K562 (cell line): ENCODE data around the gene RASGRP2. TPM values are rescaled to one million over a fixed set of nuclear protein-coding genes. Genes with fewer than 3 reads are reported as not detected.

ENCODE experiments used
- ATAC-seq: fragments of 200-7000 bp; cut with Tn5 transposase; 3 replicates; pipeline ENCODE4 v1.9.1; 2020; ENCODE audit warnings: moderate library complexity
- BruUV-seq: library from RNA; stranded (reverse); fragments of 400-500 nt; replicated peaks from 2 replicates; lab custom pipeline; 2021; lab: Mats Ljungman, UMichigan
- CTCF ChIA-PET: fragments of 300-600 bp; formaldehyde crosslinking; extraction: SDS; loops from one replicate; lab custom pipeline; 2021; ENCODE audit warnings: low intra/inter-chr PET ratio; lab: Yijun Ruan, JAX
- POLR2A ChIA-PET: fragments of 300-600, 350-650 bp; sonication (Branson Sonifier 250); formaldehyde crosslinking; extraction: SDS; loops from one replicate; lab custom pipeline; 2021; ENCODE audit warnings: antibody characterized with exemption, inconsistent platforms; lab: Yijun Ruan, JAX
- DNase-seq, 4 experiments: peaks; one replicate each; pipeline versions ENCODE4 v3.0.0 to v3.0.0-alpha.2; 2011 to 2018; ENCODE audit warnings: low spot score in 3 of 4, mixed read lengths in 3 of 4; ENCODE audit errors: extremely low read depth in 1 of 4
- FAIRE-seq: peaks from 2 replicates; lab custom pipeline; 2011; peaks lifted over from hg19 to GRCh38; lab: Jason Lieb, UNC
- H2AFZ ChIP-seq: 2 replicates; pipeline ENCODE4 v1.6.0; 2011; ENCODE audit warnings: low read depth, low read length, control low read depth, inconsistent platforms
- H3K27ac ChIP-seq: fragments of 200-600 bp; 3 replicates; pipeline ENCODE4 v1.8.0; 2011; ENCODE audit warnings: low read depth, mild to moderate bottlenecking, control low read depth, inconsistent platforms, low read length, moderate library complexity, mixed read lengths; ENCODE audit errors: extremely low read depth
- H3K27me3 ChIP-seq, 2 experiments: fragments of 300-600 bp in 1 of 2; 2 replicates in 1 of 2; 3 replicates in 1 of 2; pipeline versions ENCODE4 v1.6.0 to v1.8.0; 2011; ENCODE audit warnings: inconsistent platforms in 2 of 2, low read length in 2 of 2, mild to moderate bottlenecking in 1 of 2, mixed read lengths in 1 of 2, moderate library complexity in 1 of 2; ENCODE audit not compliant: control insufficient read depth in 2 of 2, insufficient read depth in 2 of 2
- H3K36me3 ChIP-seq: fragments of 300-600 bp; 3 replicates; pipeline ENCODE4 v1.8.0; 2011; ENCODE audit warnings: mild to moderate bottlenecking, low read length, inconsistent platforms; ENCODE audit not compliant: control insufficient read depth, insufficient read depth
- H3K4me1 ChIP-seq, 2 experiments: fragments of 200-600 bp in 1 of 2; replicated peaks in 1 of 2; 2 replicates in 1 of 2; 3 replicates in 1 of 2; pipeline versions ENCODE4 v1.5.1 to v1.8.0; 2011; ENCODE audit warnings: inconsistent platforms in 2 of 2, low read length in 2 of 2, mild to moderate bottlenecking in 1 of 2, mixed read lengths in 1 of 2, moderate library complexity in 1 of 2; ENCODE audit not compliant: control insufficient read depth in 2 of 2, insufficient read depth in 2 of 2
- H3K4me2 ChIP-seq: 2 replicates; pipeline ENCODE4 v1.6.1; 2011; ENCODE audit warnings: low read length, control low read depth, inconsistent platforms, mixed read lengths; ENCODE audit not compliant: insufficient read depth
- H3K4me3 ChIP-seq: fragments of 200-600 bp; sonication (generic), shearing (Covaris generic); 2 replicates; pipeline ENCODE4 v1.5.1; 2016; ENCODE audit warnings: control low read depth, inconsistent platforms
- H3K79me2 ChIP-seq: fragments of 200-600 bp; 3 replicates; pipeline ENCODE4 v1.8.0; 2011; ENCODE audit warnings: low read length, inconsistent platforms; ENCODE audit not compliant: control insufficient read depth, insufficient read depth
- H3K9ac ChIP-seq, 2 experiments: 2 replicates each; pipeline versions ENCODE4 v1.6.0 to v1.6.1; 2011; ENCODE audit warnings: low read depth in 2 of 2, low read length in 2 of 2, control low read depth in 1 of 2, inconsistent platforms in 1 of 2, mild to moderate bottlenecking in 1 of 2, mixed read lengths in 1 of 2; ENCODE audit not compliant: insufficient read depth in 1 of 2
- H3K9me1 ChIP-seq: one replicate; pipeline ENCODE4 v1.6.0; 2011; ENCODE audit warnings: inconsistent platforms, mild to moderate bottlenecking, low read length, moderate library complexity; ENCODE audit not compliant: control insufficient read depth, insufficient read depth
- H3K9me3 ChIP-seq: replicated peaks from 2 replicates; pipeline ENCODE4 v1.5.1; 2011; ENCODE audit warnings: low read depth, low read length, inconsistent platforms; ENCODE audit not compliant: control insufficient read depth, insufficient read depth
- H4K20me1 ChIP-seq: replicated peaks from 2 replicates; pipeline ENCODE4 v1.6.1; 2011; ENCODE audit warnings: low read length, inconsistent platforms, mixed read lengths; ENCODE audit not compliant: control insufficient read depth, insufficient read depth
- BRD4 ChIP-seq: fragments of 200-600 bp; sonication (generic); IDR thresholded peaks from 2 replicates; pipeline ENCODE4 v1.6.1; 2017; ENCODE audit warnings: inconsistent platforms
- FOXM1 ChIP-seq, 2 experiments: fragments of 450-650 bp in 1 of 2; sonication (generic) in 1 of 2; formaldehyde crosslinking in 1 of 2; IDR thresholded peaks; 2 replicates each; pipeline versions ENCODE4 v1.6.1 to v1.9.0; 2017 to 2022; ENCODE audit warnings: low read depth in 2 of 2, mild to moderate bottlenecking in 2 of 2, missing genetic modification reagents in 1 of 2, moderate library complexity in 1 of 2
- KAT7 ChIP-seq: sonication (generic); formaldehyde crosslinking; IDR thresholded peaks from 2 replicates; pipeline ENCODE4 v1.8.0; 2022; ENCODE audit warnings: missing genetic modification reagents, mild to moderate bottlenecking, borderline replicate concordance
- KDM2B ChIP-seq: fragments of 250-450 bp; sonication (Bioruptor Pico); IDR thresholded peaks from 2 replicates; pipeline ENCODE4 v1.8.0; 2021; ENCODE audit warnings: mild to moderate bottlenecking, moderate library complexity
- L3MBTL2 ChIP-seq: fragments of 450-650 bp; IDR thresholded peaks from 2 replicates; pipeline ENCODE4 v1.6.1; 2016; ENCODE audit warnings: mild to moderate bottlenecking, moderate library complexity
- MAFF ChIP-seq: IDR thresholded peaks from 2 replicates; pipeline ENCODE4 v1.6.1; 2012; ENCODE audit warnings: low read length, improper control_type of control experiment
- MYC ChIP-seq, 2 experiments: fragments of 250-450 bp in 1 of 2; sonication (Bioruptor Pico) in 1 of 2; IDR thresholded peaks; 2 replicates each; pipeline versions ENCODE4 v1.5.1 to v1.6.1; 2012 to 2021; ENCODE audit warnings: low read depth in 2 of 2, borderline replicate concordance in 1 of 2, improper control_type of control experiment in 1 of 2, low read length in 1 of 2, mild to moderate bottlenecking in 1 of 2, moderate library complexity in 1 of 2
- NCOR1 ChIP-seq: fragments of 450-650 bp; IDR thresholded peaks from 2 replicates; pipeline ENCODE4 v1.6.1; 2016; ENCODE audit warnings: mild to moderate bottlenecking, moderate library complexity
- NFIC ChIP-seq: fragments of 450-650 bp; IDR thresholded peaks from 2 replicates; pipeline ENCODE4 v1.6.1; 2017; ENCODE audit warnings: mild to moderate bottlenecking, inconsistent platforms
- PCBP2 ChIP-seq: fragments of 200-400 bp; formaldehyde crosslinking; IDR thresholded peaks from 2 replicates; pipeline ENCODE4 v1.6.1; 2018; ENCODE audit warnings: low read length, low read depth, mild to moderate bottlenecking, moderate library complexity; ENCODE audit not compliant: poor library complexity, severe bottlenecking
- RAD21 ChIP-seq, 2 experiments: fragments of 250-450 bp in 1 of 2; fragments of 450-650 bp in 1 of 2; sonication (Bioruptor Pico) in 1 of 2; formaldehyde crosslinking in 1 of 2; IDR thresholded peaks in 1 of 2; conservative IDR thresholded peaks in 1 of 2; 2 replicates each; pipeline versions ENCODE4 v1.4.0 to v1.8.0; 2020 to 2022; ENCODE audit warnings: mild to moderate bottlenecking in 2 of 2, moderate library complexity in 1 of 2
- TGIF2 ChIP-seq: sonication (generic); formaldehyde crosslinking; IDR thresholded peaks from 2 replicates; pipeline ENCODE4 v1.8.1; 2022; ENCODE audit warnings: mild to moderate bottlenecking, missing genetic modification reagents, moderate library complexity
- ZBTB1 ChIP-seq: sonication (generic); formaldehyde crosslinking; IDR thresholded peaks from 2 replicates; pipeline ENCODE4 v1.8.1; 2023; ENCODE audit warnings: missing genetic modification reagents, low read depth, mild to moderate bottlenecking, borderline replicate concordance
- ZFX ChIP-seq: sonication (generic); formaldehyde crosslinking; IDR thresholded peaks from 2 replicates; pipeline ENCODE4 v1.8.0; 2022; ENCODE audit warnings: mild to moderate bottlenecking, missing genetic modification reagents, moderate library complexity
- WGBS: fragments of 100-300 bp; shearing (Covaris generic); methylation state at CpG from one replicate; pipeline ENCODE4 v1.1.6; 2016; ENCODE audit warnings: low coverage, mixed read lengths; ENCODE audit not compliant: insufficient coverage; ENCODE audit errors: missing lambda C conversion rate; 5-methylcytosine and 5-hydroxymethylcytosine counted together
- in situ Hi-C: fragments of 300-500 bp; cut with MboI; formaldehyde crosslinking; loops from 4 replicates; pipeline ENCODE4 v1.15.0; 2018; ENCODE audit warnings: inconsistent platforms, mixed read lengths
- intact Hi-C: fragments of 100-400 bp; cut with micrococcal nuclease; formaldehyde crosslinking; loops from 2 replicates; pipeline ENCODE4 v1.14.2; 2022
- polyA plus RNA-seq, 8 experiments: library from polyadenylated mRNA; depleted of rRNA in 4 of 8; stranded (reverse) in 5 of 8; unstranded in 3 of 8; fragments of >200 nt; fragmentation: Nextera tagmentation in 2 of 8; fragmentation: Illumina TruSeq in 1 of 8; extraction: Ambion mirVana in 2 of 8; extraction: Trizol in 1 of 8; gene quantifications; 2 replicates each; pipeline versions ENCODE4 v1.2.1 to v1.2.3, GENCODE V29; 2011 to 2014; ENCODE audit warnings: inconsistent platforms in 1 of 8, missing spikeins in 1 of 8
- total RNA-seq, 7 experiments: library from RNA; depleted of rRNA in 6 of 7; stranded (reverse); fragments of >200 nt in 6 of 7; fragmentation: Illumina TruSeq in 2 of 7; extraction: Trizol in 2 of 7; gene quantifications; 2 replicates each; pipeline versions ENCODE4 v1.2.1 to v1.2.3, GENCODE V29; 2011 to 2021; ENCODE audit warnings: low replicate concordance in 1 of 7
- TF ChIP-seq, protein P1 (sequence below), 3 experiments: IDR thresholded peaks in 2 of 3; conservative IDR thresholded peaks in 1 of 3; 2 replicates each; pipeline ENCODE4 v1.5.1; 2011 to 2012; ENCODE audit warnings: low read length in 3 of 3, mild to moderate bottlenecking in 3 of 3, control low read depth in 2 of 3, improper control_type of control experiment in 1 of 3, inconsistent platforms in 1 of 3, low read depth in 1 of 3, mixed read lengths in 1 of 3, moderate library complexity in 1 of 3; ENCODE audit not compliant: insufficient read depth in 2 of 3
- TF ChIP-seq, protein P2 (sequence below): fragments of 200-800 bp; sonication (Bioruptor generic); IDR thresholded peaks from 2 replicates; pipeline ENCODE4 v1.6.1; 2017; ENCODE audit warnings: missing genetic modification characterization, missing compliant biosample characterization

The RASGRP2 gene
- total and polyA plus RNA-seq, 9 of the 15 experiments (the other 6 are each of a cell fraction or from before 2014, with no cell fraction given): 0.87 to 22.7 (median 5.5) TPM

DNA sequence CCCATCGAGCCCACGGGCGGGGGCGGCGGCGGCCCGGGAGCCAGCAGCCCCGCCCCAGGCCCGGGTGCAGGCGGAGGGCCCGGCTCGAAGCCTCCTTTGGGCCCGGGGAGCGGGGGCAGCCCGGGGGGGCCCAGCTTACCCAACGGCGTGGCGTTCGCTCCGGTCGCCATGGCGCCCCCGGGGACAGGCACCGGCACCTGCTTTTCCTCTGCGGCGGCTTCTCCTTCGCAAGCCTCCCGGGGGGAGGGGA lies 34.2 kb upstream of the RASGRP2 start:
- DNase-seq (peak in 2 of 4 experiments; percentile 48 to 84), ATAC-seq (peak; percentile 3), FAIRE-seq (no peak)
- peak overlapping the region; percentile 67 for H3K4me3 ChIP-seq
- no peaks in the 10 kb centered on the region for H3K9me3 ChIP-seq
- peak overlapping the region; percentile 97 for H3K27ac ChIP-seq
- peak overlapping the region; percentile 95; a peak in 3 of 4 replicates for H3K9ac ChIP-seq
- peaks cover 29% of the 10 kb centered on the region for H4K20me1 ChIP-seq
- peaks cover 6 to 18% of the 10 kb centered on the region in 2 experiments; a peak in 3 of 5 replicates for H3K4me1 ChIP-seq
- ChIA-PET POLR2A (interaction anchor here (0.7 to 10.8 kb wide), 14 partner anchors 10 to 646 kb away, joined by 3 to 168 read pairs (median 4); partner anchors contain the start of genes ATG2A, MAP4K2, MEN1 and PYGM), CTCF (no interaction called here)
- 0% methylated on average over 10 of the region's 28 CpGs for WGBS
- in situ Hi-C loops: no loop called here
- H3K4me2 ChIP-seq: peak overlapping the region; percentile 75; the same call in 1 of the 2 replicates
- H3K27me3 ChIP-seq: no peaks in the 10 kb centered on the region
- H3K9me1 ChIP-seq: peaks cover 9% of the 10 kb centered on the region
- H3K79me2 ChIP-seq: peaks cover 49% of the 10 kb centered on the region
- no peak overlapping the region for H2AFZ ChIP-seq
- intact Hi-C loops: loop anchor here (1.0 to 5.0 kb wide), 3 partner anchors 25 to 109 kb away; partner anchors contain the start of gene MAP4K2
- peaks cover 43% of the 10 kb centered on the region for H3K36me3 ChIP-seq
- no TSS peak for BruUV-seq
- TF ChIP-seq PCBP2 (peak; percentile 35), MYC (IDR thresholded peaks at IDR 0.05; ENCODE audit: low read depth, low read length) (peak; percentile 32; the same call in 1 of the 2 replicates), MYC (CRISPR knock-in tag; IDR thresholded peaks at IDR 0.05; ENCODE audit: borderline replicate concordance, low read depth) (no peak), MAFF (no peak), TGIF2 (CRISPR knock-in tag) (peak; percentile 51; the same call in 1 of the 2 replicates), ZBTB1 (CRISPR knock-in tag) (peak; percentile 53; the same call in 1 of the 2 replicates), NFIC (peak; percentile 22; the same call in 1 of the 2 replicates), BRD4 (peak; percentile 62; the same call in 1 of the 2 replicates), KAT7 (CRISPR knock-in tag) (0 out of 2 replicates have a peak, but pooled peaks have one; percentile 92), L3MBTL2 (peak; percentile 53; the same call in 1 of the 2 replicates), RAD21 (CRISPR knock-in tag; conservative IDR thresholded peaks at IDR 0.05 in 1 of 2, IDR thresholded peaks at IDR 0.05 in 1 of 2) (no peak), FOXM1 (IDR thresholded peaks at IDR 0.05; ENCODE audit: low read depth) (no peak), FOXM1 (CRISPR knock-in tag; IDR thresholded peaks at IDR 0.05; ENCODE audit: low read depth) (0 out of 2 replicates have a peak, but pooled peaks have one; percentile 70), NCOR1 (0 out of 2 replicates have a peak, but pooled peaks have one; percentile 6), ZFX (peak; percentile 77), KDM2B (CRISPR knock-in tag) (peak; percentile 37; the same call in 1 of the 2 replicates)
- TF ChIP-seq, protein P1, sequence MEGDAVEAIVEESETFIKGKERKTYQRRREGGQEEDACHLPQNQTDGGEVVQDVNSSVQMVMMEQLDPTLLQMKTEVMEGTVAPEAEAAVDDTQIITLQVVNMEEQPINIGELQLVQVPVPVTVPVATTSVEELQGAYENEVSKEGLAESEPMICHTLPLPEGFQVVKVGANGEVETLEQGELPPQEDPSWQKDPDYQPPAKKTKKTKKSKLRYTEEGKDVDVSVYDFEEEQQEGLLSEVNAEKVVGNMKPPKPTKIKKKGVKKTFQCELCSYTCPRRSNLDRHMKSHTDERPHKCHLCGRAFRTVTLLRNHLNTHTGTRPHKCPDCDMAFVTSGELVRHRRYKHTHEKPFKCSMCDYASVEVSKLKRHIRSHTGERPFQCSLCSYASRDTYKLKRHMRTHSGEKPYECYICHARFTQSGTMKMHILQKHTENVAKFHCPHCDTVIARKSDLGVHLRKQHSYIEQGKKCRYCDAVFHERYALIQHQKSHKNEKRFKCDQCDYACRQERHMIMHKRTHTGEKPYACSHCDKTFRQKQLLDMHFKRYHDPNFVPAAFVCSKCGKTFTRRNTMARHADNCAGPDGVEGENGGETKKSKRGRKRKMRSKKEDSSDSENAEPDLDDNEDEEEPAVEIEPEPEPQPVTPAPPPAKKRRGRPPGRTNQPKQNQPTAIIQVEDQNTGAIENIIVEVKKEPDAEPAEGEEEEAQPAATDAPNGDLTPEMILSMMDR (IDR thresholded peaks at IDR 0.05 in 2 of 3, conservative IDR thresholded peaks at IDR 0.05 in 1 of 3; ENCODE audit: insufficient read depth in 2 of 3, low read depth in 1 of 3, low read length in 3 of 3): no peak
- TF ChIP-seq, protein P2, sequence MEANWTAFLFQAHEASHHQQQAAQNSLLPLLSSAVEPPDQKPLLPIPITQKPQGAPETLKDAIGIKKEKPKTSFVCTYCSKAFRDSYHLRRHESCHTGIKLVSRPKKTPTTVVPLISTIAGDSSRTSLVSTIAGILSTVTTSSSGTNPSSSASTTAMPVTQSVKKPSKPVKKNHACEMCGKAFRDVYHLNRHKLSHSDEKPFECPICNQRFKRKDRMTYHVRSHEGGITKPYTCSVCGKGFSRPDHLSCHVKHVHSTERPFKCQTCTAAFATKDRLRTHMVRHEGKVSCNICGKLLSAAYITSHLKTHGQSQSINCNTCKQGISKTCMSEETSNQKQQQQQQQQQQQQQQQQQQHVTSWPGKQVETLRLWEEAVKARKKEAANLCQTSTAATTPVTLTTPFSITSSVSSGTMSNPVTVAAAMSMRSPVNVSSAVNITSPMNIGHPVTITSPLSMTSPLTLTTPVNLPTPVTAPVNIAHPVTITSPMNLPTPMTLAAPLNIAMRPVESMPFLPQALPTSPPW (CRISPR knock-in tag): peak; percentile 71; the same call in 1 of the 2 replicates
